HepG2 (cell line): ENCODE data around the gene TBX3. TPM values are rescaled to one million over a fixed set of nuclear protein-coding genes. Genes with fewer than 3 reads are reported as not detected.

ENCODE experiments used
- CBX1 ChIP-seq: IDR thresholded peaks from one replicate; pipeline ENCODE4 v1.6.1; 2016; ENCODE audit warnings: antibody characterized with exemption, low read depth
- EP300 ChIP-seq, 3 experiments: sonication (generic) in 1 of 3; formaldehyde crosslinking in 1 of 3; IDR thresholded peaks; 2 replicates each; pipeline versions ENCODE4 v1.5.1 to v1.6.1; 2011 to 2020; ENCODE audit warnings: low read depth in 2 of 3, low read length in 2 of 3, borderline replicate concordance in 1 of 3, improper control_type of control experiment in 1 of 3, mild to moderate bottlenecking in 1 of 3, missing genetic modification reagents in 1 of 3, moderate library complexity in 1 of 3
- FLYWCH1 ChIP-seq: sonication (generic); formaldehyde crosslinking; IDR thresholded peaks from 2 replicates; pipeline ENCODE4 v1.8.1; 2023; ENCODE audit warnings: mild to moderate bottlenecking, missing genetic modification reagents
- GATAD2A ChIP-seq: IDR thresholded peaks from 2 replicates; pipeline ENCODE4 v1.6.1; 2016
- HDAC6 ChIP-seq: fragments of 200-600 bp; sonication (generic); IDR thresholded peaks from 2 replicates; pipeline ENCODE4 v1.7.0; 2017; ENCODE audit warnings: mild to moderate bottlenecking, antibody characterized with exemption, low read length, low read depth
- HHEX ChIP-seq: IDR thresholded peaks from 2 replicates; pipeline ENCODE4 v1.6.1; 2016; ENCODE audit warnings: control low read depth
- HNRNPK ChIP-seq: fragments of 200-400 bp; formaldehyde crosslinking; IDR thresholded peaks from 2 replicates; pipeline ENCODE4 v1.6.1; 2018; ENCODE audit warnings: low read length, low read depth, moderate library complexity, mild to moderate bottlenecking; ENCODE audit not compliant: poor library complexity, severe bottlenecking
- KLF15 ChIP-seq: sonication (generic); formaldehyde crosslinking; IDR thresholded peaks from 2 replicates; pipeline ENCODE4 v1.8.1; 2023; ENCODE audit warnings: borderline replicate concordance, mild to moderate bottlenecking, inconsistent platforms, missing genetic modification reagents, mixed read lengths
- SP140L ChIP-seq: sonication (generic); formaldehyde crosslinking; IDR thresholded peaks from 2 replicates; pipeline ENCODE4 v1.4.0; 2020; ENCODE audit warnings: missing genetic modification reagents, borderline replicate concordance
- SRSF1 ChIP-seq: fragments of 200-400 bp; formaldehyde crosslinking; optimal IDR thresholded peaks from 2 replicates; pipeline ENCODE3; 2017; ENCODE audit warnings: mild to moderate bottlenecking, low read depth, low read length, moderate library complexity
- TBL1XR1 ChIP-seq: fragments of 150-350 bp; IDR thresholded peaks from 2 replicates; pipeline ENCODE4 v1.6.1; 2014; ENCODE audit warnings: borderline replicate concordance, low read length; ENCODE audit not compliant: partially characterized antibody
- YEATS4 ChIP-seq: sonication (generic); formaldehyde crosslinking; IDR thresholded peaks from 2 replicates; pipeline ENCODE4 v1.4.0; 2020; ENCODE audit warnings: missing genetic modification reagents, borderline replicate concordance
- ZMAT3 ChIP-seq: sonication (generic); formaldehyde crosslinking; conservative IDR thresholded peaks from 2 replicates; pipeline ENCODE4 v1.7.0; 2021; ENCODE audit warnings: missing genetic modification reagents
- ZNF333 ChIP-seq: sonication (generic); formaldehyde crosslinking; IDR thresholded peaks from 2 replicates; pipeline ENCODE4 v1.4.0; 2020; ENCODE audit warnings: mild to moderate bottlenecking, missing genetic modification reagents, borderline replicate concordance
- ZNF350 ChIP-seq: sonication (generic); formaldehyde crosslinking; IDR thresholded peaks from 2 replicates; pipeline ENCODE4 v1.4.0; 2020; ENCODE audit warnings: mild to moderate bottlenecking, low read depth, missing genetic modification reagents, borderline replicate concordance
- ZNF468 ChIP-seq: sonication (generic); formaldehyde crosslinking; IDR thresholded peaks from 2 replicates; pipeline ENCODE4 v1.8.0; 2022; ENCODE audit warnings: mild to moderate bottlenecking, moderate library complexity, missing genetic modification reagents
- ZNF558 ChIP-seq: sonication (generic); formaldehyde crosslinking; IDR thresholded peaks from 2 replicates; pipeline ENCODE4 v1.9.0; 2022; ENCODE audit warnings: mild to moderate bottlenecking, missing genetic modification reagents, borderline replicate concordance
- polyA plus RNA-seq, 8 experiments: library from polyadenylated mRNA; depleted of rRNA in 3 of 8; stranded (reverse) in 7 of 8; unstranded in 1 of 8; fragments of >200 nt; fragmentation: Illumina TruSeq in 4 of 8; extraction: Trizol in 4 of 8; gene quantifications; 2 replicates each; pipeline versions ENCODE4 v1.2.1 to v1.2.3, GENCODE V29; 2011 to 2016; ENCODE audit warnings: low read depth in 4 of 8, missing spikeins in 1 of 8, mixed read lengths in 1 of 8; ENCODE audit not compliant: insufficient read depth in 1 of 8
- total RNA-seq, 5 experiments: library from RNA; depleted of rRNA; stranded (reverse); fragments of >200 nt; fragmentation: Illumina TruSeq; extraction: Trizol; gene quantifications; 2 replicates each; pipeline ENCODE4 v1.2.3, GENCODE V29; 2016; ENCODE audit warnings: low read depth in 1 of 5
- TF ChIP-seq, protein P1 (sequence below): IDR thresholded peaks from 2 replicates; pipeline ENCODE4 v1.6.1; 2016; ENCODE audit warnings: mild to moderate bottlenecking, missing biosample characterization, missing genetic modification reagents
- TF ChIP-seq, protein P2 (sequence below): sonication (generic); formaldehyde crosslinking; IDR thresholded peaks from 2 replicates; pipeline ENCODE4 v1.4.0; 2020; ENCODE audit warnings: mild to moderate bottlenecking, missing genetic modification reagents
- TF ChIP-seq, protein P3 (sequence below): sonication (generic); formaldehyde crosslinking; IDR thresholded peaks from 2 replicates; pipeline ENCODE4 v1.8.1; 2023; ENCODE audit warnings: mild to moderate bottlenecking, missing genetic modification reagents
- TF ChIP-seq, protein P4 (sequence below): IDR thresholded peaks from 2 replicates; pipeline ENCODE4 v1.6.1; 2016; ENCODE audit warnings: missing biosample characterization, missing genetic modification reagents, low read depth

Gene TBX3
- total and polyA plus RNA-seq, 2 of the 13 experiments (the other 11 are each of a cell fraction or from before 2014, with no cell fraction given) = 27.1 to 42.4 TPM

DNA sequence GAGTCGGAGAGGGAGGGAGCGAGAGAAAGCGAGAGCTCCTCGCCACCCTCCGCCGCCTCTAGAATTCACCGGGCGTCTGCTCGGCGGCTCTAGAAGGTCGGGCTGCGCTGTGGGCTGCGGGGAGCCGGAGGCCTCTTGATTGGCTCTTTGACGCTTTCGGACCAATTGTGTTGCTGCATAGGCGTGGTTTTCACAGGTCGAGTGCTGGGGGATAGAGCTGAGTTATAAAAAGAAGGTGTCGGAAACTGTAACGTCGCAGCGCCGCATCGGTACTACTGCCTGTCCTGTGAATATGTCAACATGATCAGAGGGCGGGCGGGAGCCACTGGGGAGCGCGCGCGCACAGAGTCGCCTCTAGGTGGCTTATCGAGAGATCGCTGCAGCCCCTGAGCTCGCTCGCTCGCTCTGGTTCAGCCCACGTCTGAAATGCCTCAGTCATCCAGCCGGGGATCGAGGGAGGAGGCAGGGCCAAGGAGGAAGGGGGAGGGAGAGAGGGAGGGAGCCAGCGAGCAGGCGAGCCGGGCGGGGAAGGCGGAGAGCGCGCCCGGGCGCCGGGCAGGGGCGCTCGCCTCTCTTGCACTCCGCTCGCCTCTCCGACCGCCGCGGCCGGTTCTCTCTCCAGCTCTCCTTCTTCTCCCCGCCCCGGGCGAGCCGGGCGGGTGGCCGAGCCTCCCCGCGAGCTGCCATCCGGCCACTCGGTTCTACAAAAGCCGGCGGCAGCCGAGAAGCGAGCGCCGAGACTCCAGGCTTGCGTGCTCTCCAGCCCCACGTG, at the start of gene TBX3 (continued):
- TF ChIP-seq, protein P1, sequence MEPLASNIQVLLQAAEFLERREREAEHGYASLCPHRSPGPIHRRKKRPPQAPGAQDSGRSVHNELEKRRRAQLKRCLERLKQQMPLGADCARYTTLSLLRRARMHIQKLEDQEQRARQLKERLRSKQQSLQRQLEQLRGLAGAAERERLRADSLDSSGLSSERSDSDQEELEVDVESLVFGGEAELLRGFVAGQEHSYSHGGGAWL = peak; percentile 41; the same call in 1 of the 2 replicates
- TF ChIP-seq HDAC6 (no peak), CBX1 (no peak), KLF15 (CRISPR knock-in tag) (peak; percentile 84), GATAD2A (CRISPR knock-in tag) (peak; percentile 69), YEATS4 (CRISPR knock-in tag) (peak; percentile 18; the same call in 1 of the 2 replicates), TBL1XR1 (peak; percentile 31), ZNF468 (CRISPR knock-in tag) (0 out of 2 replicates have a peak, but pooled peaks have one; percentile 80), ZNF350 (CRISPR knock-in tag) (peak; percentile 87), EP300 (IDR thresholded peaks at IDR 0.05; ENCODE audit: low read depth in 2 of 2, low read length in 2 of 2) (peak in 1 of 2 experiments; percentile 28; a peak in 2 of 4 replicates), EP300 (CRISPR knock-in tag; IDR thresholded peaks at IDR 0.05; ENCODE audit: borderline replicate concordance) (peak; percentile 10; the same call in 1 of the 2 replicates), HHEX (CRISPR knock-in tag) (peak; percentile 95), SP140L (0 out of 2 replicates have a peak, but pooled peaks have one; percentile 16), HNRNPK (peak; percentile 93), ZNF558 (CRISPR knock-in tag) (no peak), ZMAT3 (no peak; the same call in 1 of the 2 replicates), FLYWCH1 (CRISPR knock-in tag) (no peak), ZNF333 (CRISPR knock-in tag) (peak; percentile 95), SRSF1 (no peak)
- TF ChIP-seq, protein P2, sequence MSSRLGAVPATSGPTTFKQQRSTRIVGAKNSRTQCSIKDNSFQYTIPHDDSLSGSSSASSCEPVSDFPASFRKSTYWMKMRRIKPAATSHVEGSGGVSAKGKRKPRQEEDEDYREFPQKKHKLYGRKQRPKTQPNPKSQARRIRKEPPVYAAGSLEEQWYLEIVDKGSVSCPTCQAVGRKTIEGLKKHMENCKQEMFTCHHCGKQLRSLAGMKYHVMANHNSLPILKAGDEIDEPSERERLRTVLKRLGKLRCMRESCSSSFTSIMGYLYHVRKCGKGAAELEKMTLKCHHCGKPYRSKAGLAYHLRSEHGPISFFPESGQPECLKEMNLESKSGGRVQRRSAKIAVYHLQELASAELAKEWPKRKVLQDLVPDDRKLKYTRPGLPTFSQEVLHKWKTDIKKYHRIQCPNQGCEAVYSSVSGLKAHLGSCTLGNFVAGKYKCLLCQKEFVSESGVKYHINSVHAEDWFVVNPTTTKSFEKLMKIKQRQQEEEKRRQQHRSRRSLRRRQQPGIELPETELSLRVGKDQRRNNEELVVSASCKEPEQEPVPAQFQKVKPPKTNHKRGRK (CRISPR knock-in tag) = no peak; the same call in 1 of the 2 replicates
- TF ChIP-seq, protein P3, sequence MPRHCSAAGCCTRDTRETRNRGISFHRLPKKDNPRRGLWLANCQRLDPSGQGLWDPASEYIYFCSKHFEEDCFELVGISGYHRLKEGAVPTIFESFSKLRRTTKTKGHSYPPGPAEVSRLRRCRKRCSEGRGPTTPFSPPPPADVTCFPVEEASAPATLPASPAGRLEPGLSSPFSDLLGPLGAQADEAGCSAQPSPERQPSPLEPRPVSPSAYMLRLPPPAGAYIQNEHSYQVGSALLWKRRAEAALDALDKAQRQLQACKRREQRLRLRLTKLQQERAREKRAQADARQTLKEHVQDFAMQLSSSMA (CRISPR knock-in tag) = no peak
- TF ChIP-seq, protein P4, sequence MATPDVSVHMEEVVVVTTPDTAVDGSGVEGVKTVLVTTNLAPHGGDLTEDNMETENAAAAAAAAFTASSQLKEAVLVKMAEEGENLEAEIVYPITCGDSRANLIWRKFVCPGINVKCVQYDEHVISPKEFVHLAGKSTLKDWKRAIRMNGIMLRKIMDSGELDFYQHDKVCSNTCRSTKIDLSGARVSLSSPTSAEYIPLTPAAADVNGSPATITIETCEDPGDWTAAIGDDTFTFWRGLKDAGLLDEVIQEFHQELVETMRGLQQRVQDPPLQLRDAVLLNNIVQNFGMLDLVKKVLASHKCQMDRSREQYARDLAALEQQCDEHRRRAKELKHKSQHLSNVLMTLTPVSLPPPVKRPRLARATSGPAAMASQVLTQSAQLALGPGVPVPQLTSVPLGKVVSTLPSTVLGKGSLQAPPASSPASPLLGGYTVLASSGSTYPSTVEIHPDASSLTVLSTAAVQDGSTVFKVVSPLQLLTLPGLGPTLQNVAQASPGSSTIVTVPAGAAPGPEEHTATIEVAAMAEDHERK (CRISPR knock-in tag) = no peak
